ENCODE data around the gene KDM7A.

- TF ChIP-seq POLR2A (IDR thresholded peaks at IDR 0.05) (no peak), CTCF (IDR thresholded peaks at IDR 0.05) (no peak)
These were observed 94.0 kb downstream of the KDM7A start for GRCh38 chr7:140082770-140083169.

Measured in upper lobe of left lung (tissue), 4 donors.